GM12891 (cell line): ENCODE results near the gene ABLIM2.

Source experiments
- POLR2A ChIP-seq: IDR thresholded peaks from 2 replicates; pipeline ENCODE4 v1.6.1; 2011; ENCODE audit warnings: low read depth, low read length, control low read depth
- POLR2AphosphoS5 ChIP-seq: IDR thresholded peaks from 2 replicates; pipeline ENCODE4 v1.6.1; 2011; ENCODE audit warnings: low read depth, low read length, control low read depth
- POU2F2 ChIP-seq: IDR thresholded peaks from 2 replicates; pipeline ENCODE4 v1.6.1; 2011; ENCODE audit warnings: low read depth, mild to moderate bottlenecking, control low read depth, low read length, moderate library complexity
- SPI1 ChIP-seq: IDR thresholded peaks from 2 replicates; pipeline ENCODE4 v1.6.1; 2011; ENCODE audit warnings: low read depth, low read length, control low read depth
- TAF1 ChIP-seq: IDR thresholded peaks from 2 replicates; pipeline ENCODE4 v1.6.1; 2011; ENCODE audit warnings: low read depth, low read length, control low read depth

GRCh38 chr4:8096690-8097061, 61.9 kb downstream of the ABLIM2 start:
- TF ChIP-seq POLR2AphosphoS5 = no peak
- no peak for TF ChIP-seq POLR2A
- TF ChIP-seq POU2F2 = no peak
- TF ChIP-seq SPI1 = no peak
- no peak for TF ChIP-seq TAF1
